ENCODE data around the gene UTP3.
A peak's percentile ranks its signal among the peaks of the same experiment; 100 is the strongest.
"Not testable (repeated sequence)": the region's sequence is repeated elsewhere in the genome, so short reads cannot be mapped to it uniquely, and the experiment has no call there.

UTP3 gene

GRCh38 chr4:70734971-70735370 lies 46.6 kb downstream of the UTP3 start:
- no peak for DNase-seq (ENCODE audit: low read depth, low spot score)
- ChIA-PET POLR2A (interaction anchor here (0.7 to 1.2 kb wide), 2 partner anchors 9 to 13 kb away, joined by 3 read pairs; partner anchors contain the start of gene RUFY3), CTCF (interaction anchor here (0.7 to 2.0 kb wide), 12 partner anchors 11 to 975 kb away, joined by 3 to 12 read pairs (median 4); no protein-coding TSS in a partner anchor)
- no peak for TF ChIP-seq CTCF (IDR thresholded peaks at IDR 0.05; ENCODE audit: insufficient read depth, low read length, missing control alignments)
- H3K4me3 ChIP-seq (ENCODE audit: low read depth, low read length), result peak overlapping the region; percentile 37

GRCh38 chr4:70735915-70736314 lies 47.6 kb downstream of the UTP3 start:
- H3K4me3 ChIP-seq (ENCODE audit: low read depth, low read length); DNase-seq (ENCODE audit: low read depth, low spot score); POLR2A ChIA-PET: not testable (repeated sequence)
- CTCF ChIA-PET, result interaction anchor here (0.8 to 2.0 kb wide), 6 partner anchors 8 to 96 kb away, joined by 3 to 12 read pairs (median 5); no protein-coding TSS in a partner anchor

DNA sequence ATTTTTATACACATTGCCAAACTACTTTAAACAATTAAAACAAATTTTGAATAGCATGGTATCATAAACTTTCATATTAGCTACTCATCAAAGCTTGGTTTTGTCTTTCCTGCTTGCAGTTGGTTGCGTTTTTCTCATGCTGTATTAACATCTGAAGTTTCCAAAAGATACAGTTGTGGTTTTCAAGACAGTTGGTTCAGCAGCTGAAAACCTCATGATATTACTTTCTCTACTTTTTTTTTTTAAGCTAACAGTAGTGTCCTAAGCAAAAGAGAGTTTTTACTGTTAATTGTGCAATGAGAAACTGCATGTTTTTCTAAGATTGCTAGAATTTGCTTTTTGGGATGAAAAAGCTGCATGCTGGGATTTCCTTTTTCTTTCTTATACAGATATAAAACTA lies 48.7 kb downstream of the UTP3 start:
- POLR2A ChIA-PET, result no interaction called here

GRCh38 chr4:70737409-70737808 lies 49.1 kb downstream of the UTP3 start:
- H3K4me3 ChIP-seq (ENCODE audit: low read depth, low read length), result no peak overlapping the region
- TF ChIP-seq CTCF (IDR thresholded peaks at IDR 0.05; ENCODE audit: insufficient read depth, low read length, missing control alignments), result no peak
- ChIA-PET POLR2A (no interaction called here), CTCF (interaction anchor here (0.7 to 1.5 kb wide), 3 partner anchors 9 to 212 kb away, joined by 3 to 6 read pairs (median 4); no protein-coding TSS in a partner anchor)
- no peak for DNase-seq (ENCODE audit: low read depth, low spot score)

More for the DNA sequence above, 48.7 kb downstream of the UTP3 start:
- CTCF ChIA-PET, result interaction anchor here (0.7 to 1.5 kb wide), 3 partner anchors 9 to 213 kb away, joined by 3 to 6 read pairs (median 4); no protein-coding TSS in a partner anchor
- H3K4me3 ChIP-seq (ENCODE audit: low read depth, low read length), result no peak overlapping the region
- no peak for DNase-seq (ENCODE audit: low read depth, low spot score)
- TF ChIP-seq CTCF (IDR thresholded peaks at IDR 0.05; ENCODE audit: insufficient read depth, low read length, missing control alignments), result no peak

DNA sequence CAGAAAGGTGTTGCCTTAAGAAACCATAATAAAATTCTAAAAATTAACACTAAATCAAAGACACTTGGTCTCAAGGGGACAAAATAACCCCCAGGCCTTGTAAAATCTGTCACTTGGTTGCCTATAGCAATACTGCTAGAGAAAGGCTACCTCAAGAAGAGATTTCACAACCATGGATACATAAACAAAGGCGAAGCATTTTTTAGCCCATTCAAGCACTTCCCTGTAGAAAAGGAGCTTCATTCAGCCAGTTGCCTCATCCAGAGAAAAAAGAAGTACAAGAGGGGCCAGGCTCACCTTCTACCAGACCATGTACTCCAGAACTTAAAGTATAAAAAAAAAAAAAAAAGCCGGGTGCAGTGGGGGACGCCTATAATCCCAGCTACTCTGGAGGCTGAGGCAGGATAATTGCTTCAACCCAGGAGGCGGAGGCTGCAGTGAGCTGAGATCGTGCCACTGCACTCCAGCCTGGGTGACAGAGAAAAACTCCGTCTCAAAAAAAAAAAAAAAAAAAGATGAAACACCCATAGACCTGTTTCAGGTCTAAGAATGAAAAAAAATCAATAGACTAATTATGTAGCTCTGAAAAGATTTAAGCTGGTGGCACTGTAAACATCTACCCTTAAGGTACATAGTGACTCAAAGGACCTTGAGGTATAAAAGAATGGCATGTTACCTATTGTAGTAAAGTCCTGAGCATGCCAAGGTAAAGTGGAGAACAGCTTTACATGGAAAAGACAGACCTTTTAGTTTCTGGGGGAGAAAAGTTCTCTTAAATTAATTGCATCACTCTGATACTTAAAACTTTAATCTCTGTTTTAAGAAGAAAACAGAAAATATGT lies 51.4 kb downstream of the UTP3 start:
- TF ChIP-seq CTCF (IDR thresholded peaks at IDR 0.05; ENCODE audit: insufficient read depth, low read length, missing control alignments), result no peak
- H3K4me3 ChIP-seq (ENCODE audit: low read depth, low read length), result no peak overlapping the region
- ChIA-PET CTCF (interaction anchor here (0.9 to 1.4 kb wide), 2 partner anchors 9 to 10 kb away, joined by 3 to 4 read pairs; no protein-coding TSS in a partner anchor), POLR2A (no interaction called here)
- DNase-seq (ENCODE audit: low read depth, low spot score), result no peak
